Smooth muscle cell (in vitro differentiated cells): Measurements from ENCODE around the gene IGF1R. TPM values are rescaled to one million over a fixed set of nuclear protein-coding genes. Genes with fewer than 3 reads are reported as not detected.

Source experiments
- DNase-seq: peaks from one replicate; lab custom pipeline; 2025; ENCODE audit not compliant: unreplicated experiment; lab: John Stamatoyannopoulos, UW
- H2AFZ ChIP-seq: fragments of 200-600 bp; sonication (generic); 2 replicates; pipeline ENCODE4 v1.6.0; 2016; ENCODE audit warnings: antibody characterized with exemption, low read depth, mild to moderate bottlenecking
- H3F3A ChIP-seq: fragments of 200-600 bp; sonication (generic); 2 replicates; pipeline ENCODE4 v1.6.0; 2017; ENCODE audit warnings: antibody characterized with exemption, low read depth
- H3K27ac ChIP-seq: fragments of 200-600 bp; sonication (generic); 2 replicates; pipeline ENCODE4 v1.5.1; 2016; ENCODE audit warnings: low read depth, mild to moderate bottlenecking
- H3K27me3 ChIP-seq: fragments of 200-600 bp; sonication (generic); 2 replicates; pipeline ENCODE4 v1.6.1; 2016; ENCODE audit warnings: low read depth, mild to moderate bottlenecking
- H3K36me3 ChIP-seq: fragments of 200-600 bp; sonication (generic); 2 replicates; pipeline ENCODE4 v1.5.1; 2016; ENCODE audit warnings: low read depth
- H3K4me1 ChIP-seq: fragments of 200-600 bp; sonication (generic); 2 replicates; pipeline ENCODE4 v1.5.1; 2016; ENCODE audit warnings: low read depth
- H3K4me2 ChIP-seq: fragments of 200-600 bp; sonication (generic); 2 replicates; pipeline ENCODE4 v1.6.0; 2016; ENCODE audit warnings: mild to moderate bottlenecking
- H3K4me3 ChIP-seq: fragments of 200-600 bp; sonication (generic); 2 replicates; pipeline ENCODE4 v1.5.1; 2016; ENCODE audit warnings: mild to moderate bottlenecking
- H3K79me2 ChIP-seq: fragments of 200-600 bp; sonication (generic); 2 replicates; pipeline ENCODE4 v1.6.0; 2016; ENCODE audit warnings: low read depth, mild to moderate bottlenecking
- H3K9ac ChIP-seq: fragments of 200-600 bp; sonication (generic); 2 replicates; pipeline ENCODE4 v1.6.0; 2016; ENCODE audit warnings: low read depth
- H3K9me3 ChIP-seq: fragments of 200-600 bp; sonication (generic); replicated peaks from 2 replicates; pipeline ENCODE4 v1.5.1; 2016; ENCODE audit warnings: low read depth
- H4K20me1 ChIP-seq: fragments of 200-600 bp; sonication (generic); 2 replicates; pipeline ENCODE4 v1.6.0; 2016; ENCODE audit warnings: low read depth
- CTCF ChIP-seq: fragments of 200-600 bp; sonication (generic); IDR thresholded peaks from 2 replicates; pipeline ENCODE4 v1.5.1; 2017; ENCODE audit warnings: borderline replicate concordance, mild to moderate bottlenecking, antibody characterized with exemption; ENCODE audit not compliant: insufficient read depth, poor library complexity, severe bottlenecking
- WGBS: methylation state at CpG from one replicate; pipeline ENCODE4 v1.1.7; 2016; ENCODE audit warnings: low lambda C conversion rate; 5-methylcytosine and 5-hydroxymethylcytosine counted together
- polyA plus RNA-seq: library from polyadenylated mRNA; unstranded; fragments of >200 nt; fragmentation: Nextera tagmentation; extraction: Ambion mirVana; gene quantifications from 2 replicates; pipeline ENCODE4 v1.2.1, GENCODE V29; 2016
- total RNA-seq: library from RNA; depleted of rRNA; stranded (reverse); fragments of >200 nt; gene quantifications from 2 replicates; pipeline ENCODE4 v1.2.3, GENCODE V29; 2014

Gene IGF1R
- total and polyA plus RNA-seq, 2 experiments from 2014 or later: 14.0 to 70.2 TPM

- Histone ChIP-seq H3K36me3 (no peaks in the 10 kb centered on the region), H3K9ac (peak overlapping the region; percentile 27), H3K4me1 (peaks cover 10% of the 10 kb centered on the region), H3K79me2 (peaks cover 91% of the 10 kb centered on the region), H3K27ac (peak overlapping the region; percentile 82), H3K4me3 (peak overlapping the region; percentile 35), H3K27me3 (no peaks in the 10 kb centered on the region), H3K9me3 (no peaks in the 10 kb centered on the region), H3K4me2 (peak overlapping the region; percentile 79), H3F3A (no peaks in the 10 kb centered on the region), H2AFZ (no peak overlapping the region), H4K20me1 (peaks cover 8% of the 10 kb centered on the region)
- no peak for DNase-seq
- no peak for TF ChIP-seq CTCF
- 59% methylated on average over 50 of the region's 50 CpGs for WGBS
Observed at GRCh38 chr15:98865397-98866339, 217.3 kb downstream of the IGF1R start.

- 13% methylated on average over 11 of the region's 11 CpGs for WGBS
- H2AFZ ChIP-seq: no peak overlapping the region
- H3K4me3 ChIP-seq: peak overlapping the region; percentile 35
- H3K9ac ChIP-seq: peak overlapping the region; percentile 5
- H3K27me3 ChIP-seq: no peaks in the 10 kb centered on the region
- H3K4me2 ChIP-seq: peak overlapping the region; percentile 79
- peaks cover 90% of the 10 kb centered on the region for H3K79me2 ChIP-seq
- H3K4me1 ChIP-seq: peaks cover 4% of the 10 kb centered on the region
- no peak for TF ChIP-seq CTCF
- DNase-seq: no peak
- H3K9me3 ChIP-seq: no peaks in the 10 kb centered on the region
- H3K27ac ChIP-seq: peak overlapping the region; percentile 82
- H3F3A ChIP-seq: no peaks in the 10 kb centered on the region
- H3K36me3 ChIP-seq: no peaks in the 10 kb centered on the region
- H4K20me1 ChIP-seq: peaks cover 8% of the 10 kb centered on the region
Observed at GRCh38 chr15:98866511-98866910, 218.2 kb downstream of the IGF1R start.

- no peak for DNase-seq
- peaks cover 12% of the 10 kb centered on the region for H4K20me1 ChIP-seq
- WGBS: 72% methylated on average over 6 of the region's 6 CpGs
- peaks cover 5% of the 10 kb centered on the region for H3F3A ChIP-seq
- H3K27me3 ChIP-seq: no peaks in the 10 kb centered on the region
- peaks cover 81% of the 10 kb centered on the region for H3K79me2 ChIP-seq
- H2AFZ ChIP-seq: no peak overlapping the region
- no peak overlapping the region for H3K27ac ChIP-seq
- no peaks in the 10 kb centered on the region for H3K36me3 ChIP-seq
- no peak for TF ChIP-seq CTCF
- H3K4me1 ChIP-seq: peaks cover 14% of the 10 kb centered on the region
- no peaks in the 10 kb centered on the region for H3K9me3 ChIP-seq
- no peak overlapping the region for H3K9ac ChIP-seq
- H3K4me3 ChIP-seq: no peak overlapping the region
- H3K4me2 ChIP-seq: no peak overlapping the region
Observed at GRCh38 chr15:98868564-98868963, 220.2 kb downstream of the IGF1R start.
